GM19372 (cell line): ENCODE results near the gene BLCAP.
"Not testable (repeated sequence)": the region's sequence is repeated elsewhere in the genome, so short reads cannot be mapped to it uniquely, and the experiment has no call there.

Experiments used
- ATAC-seq: cut with Tn5 transposase; IDR thresholded peaks from one replicate; pipeline ENCODE4 v1.9.1; 2021; ENCODE audit warnings: mild to moderate bottlenecking, low read depth, moderate library complexity; ENCODE audit not compliant: unreplicated experiment

The BLCAP gene

DNA sequence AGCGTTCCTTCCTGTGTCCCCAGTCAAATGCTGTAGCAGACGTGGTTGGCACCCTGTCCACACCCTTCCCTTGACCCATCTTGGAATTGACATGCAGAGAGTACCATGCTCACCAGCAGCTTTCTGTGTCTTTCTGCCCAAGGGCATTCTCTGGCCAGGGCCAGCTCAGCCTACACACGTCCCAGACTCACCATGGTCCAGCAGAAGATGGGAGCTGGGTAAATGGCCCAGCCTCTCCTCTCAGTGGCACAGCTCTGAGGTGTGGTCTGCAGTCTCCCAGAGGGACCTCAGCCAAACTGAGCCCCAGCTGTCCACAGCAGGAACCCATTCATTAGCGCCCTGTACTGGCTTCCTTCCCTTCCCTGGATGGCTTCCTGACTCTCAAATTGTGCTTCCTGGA, 31.1 kb upstream of the BLCAP start:
- no peak for ATAC-seq

DNA sequence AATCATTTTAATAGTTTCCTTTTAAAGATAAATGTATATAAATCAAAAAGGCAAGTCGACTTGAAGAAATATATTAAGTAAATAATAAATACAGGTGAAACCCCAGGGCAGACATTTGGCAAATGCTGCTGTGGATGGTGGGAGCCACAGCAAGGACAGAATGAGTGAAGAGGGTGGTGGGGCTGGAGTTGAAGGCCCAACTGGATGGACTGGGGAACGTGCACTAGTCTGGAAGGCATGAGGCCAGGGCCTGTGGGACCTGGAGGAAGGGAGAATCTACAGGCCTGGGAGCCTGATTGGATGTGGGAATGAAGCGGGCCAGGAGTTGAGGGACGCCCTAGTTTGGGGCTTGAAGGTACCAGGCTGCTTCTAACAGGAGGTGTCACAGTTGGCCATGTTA, 30.6 kb upstream of the BLCAP start:
- ATAC-seq, result no peak

DNA sequence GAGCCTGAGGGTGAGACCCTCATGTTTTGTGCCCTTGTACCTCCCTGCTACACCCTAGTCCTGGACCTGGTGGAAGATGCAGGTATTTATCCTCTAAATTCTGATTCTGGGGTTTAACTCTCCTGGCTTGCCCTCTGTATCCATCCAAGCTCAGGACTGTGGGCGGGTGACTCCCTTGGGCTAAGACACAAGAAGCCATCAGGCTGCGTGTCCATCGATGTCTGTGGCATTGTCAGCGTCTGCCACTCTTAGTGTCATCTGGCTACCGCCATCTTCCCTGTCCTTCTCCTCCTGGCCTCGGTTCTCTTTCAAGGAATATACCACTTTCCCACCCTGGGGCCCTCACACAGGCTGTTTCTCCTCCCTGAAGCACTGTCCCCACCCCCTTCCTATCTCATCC, 28.9 kb upstream of the BLCAP start:
- no peak for ATAC-seq

DNA sequence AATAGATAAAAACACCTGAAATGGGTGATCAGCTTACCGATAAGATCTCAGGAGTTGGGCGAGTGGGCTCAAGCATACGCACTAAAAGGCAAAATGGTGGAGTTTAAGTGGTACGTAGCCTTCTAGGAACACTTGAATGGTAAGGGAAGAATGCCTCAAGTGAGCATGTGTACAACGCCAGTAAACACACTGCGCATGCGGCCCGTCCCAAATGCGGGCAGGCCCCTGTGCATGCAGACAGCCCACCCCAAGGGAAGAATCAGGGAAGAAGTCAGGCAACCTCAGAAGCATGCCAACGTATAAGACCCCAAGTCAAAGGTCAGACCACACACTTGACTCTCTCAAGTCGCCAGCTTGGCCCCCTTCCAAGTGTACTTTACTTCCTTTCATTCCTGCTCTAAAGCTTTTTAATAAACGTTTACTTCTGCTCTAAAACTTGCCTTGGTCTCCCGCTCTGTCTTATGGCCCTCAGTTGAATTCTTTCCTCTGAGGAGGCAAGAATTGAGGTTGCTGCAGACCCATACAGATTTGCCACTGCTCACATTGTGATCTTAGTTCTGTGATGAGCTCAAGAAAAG, 27.1 kb upstream of the BLCAP start:
- ATAC-seq, result not testable (repeated sequence)

DNA sequence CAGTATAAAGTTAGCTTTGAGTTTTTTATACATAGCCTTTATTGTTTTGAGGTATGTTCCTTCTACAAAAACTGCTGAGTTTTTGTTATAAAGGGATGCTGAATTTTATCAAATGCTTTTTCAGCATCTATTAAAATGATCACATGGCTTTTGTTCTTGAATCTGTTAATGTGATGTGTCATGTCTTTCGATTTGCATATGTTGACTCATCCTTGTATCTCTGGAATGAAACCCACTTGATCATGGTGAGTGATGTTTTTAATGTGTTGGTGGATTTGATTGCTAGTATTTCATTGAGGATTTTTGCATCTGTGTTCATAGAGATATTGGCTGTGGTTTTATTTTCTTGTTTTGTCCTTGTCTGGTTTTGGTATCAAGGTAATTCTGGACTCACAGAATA, 24.7 kb upstream of the BLCAP start:
- no peak for ATAC-seq

DNA sequence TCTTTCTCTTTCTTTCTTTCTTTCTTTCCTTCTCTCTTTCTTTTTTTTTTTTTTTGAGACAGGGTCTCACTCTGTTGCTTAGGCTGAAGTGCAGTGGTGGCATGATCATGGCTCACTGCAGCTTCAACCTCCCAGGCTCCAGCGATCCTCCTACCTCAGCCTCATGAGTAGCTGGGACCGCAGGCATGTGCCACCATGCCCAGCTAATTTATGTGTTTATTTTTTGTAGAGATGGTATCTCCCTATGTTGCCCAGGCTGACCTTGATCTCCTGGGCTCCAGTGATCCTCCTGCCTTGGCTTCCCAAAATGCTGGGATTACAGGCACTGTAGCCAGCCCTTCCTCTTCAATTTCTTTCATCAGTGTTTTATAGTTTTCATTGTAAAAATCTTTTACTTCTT, 24.0 kb upstream of the BLCAP start:
- not testable (repeated sequence) for ATAC-seq

DNA sequence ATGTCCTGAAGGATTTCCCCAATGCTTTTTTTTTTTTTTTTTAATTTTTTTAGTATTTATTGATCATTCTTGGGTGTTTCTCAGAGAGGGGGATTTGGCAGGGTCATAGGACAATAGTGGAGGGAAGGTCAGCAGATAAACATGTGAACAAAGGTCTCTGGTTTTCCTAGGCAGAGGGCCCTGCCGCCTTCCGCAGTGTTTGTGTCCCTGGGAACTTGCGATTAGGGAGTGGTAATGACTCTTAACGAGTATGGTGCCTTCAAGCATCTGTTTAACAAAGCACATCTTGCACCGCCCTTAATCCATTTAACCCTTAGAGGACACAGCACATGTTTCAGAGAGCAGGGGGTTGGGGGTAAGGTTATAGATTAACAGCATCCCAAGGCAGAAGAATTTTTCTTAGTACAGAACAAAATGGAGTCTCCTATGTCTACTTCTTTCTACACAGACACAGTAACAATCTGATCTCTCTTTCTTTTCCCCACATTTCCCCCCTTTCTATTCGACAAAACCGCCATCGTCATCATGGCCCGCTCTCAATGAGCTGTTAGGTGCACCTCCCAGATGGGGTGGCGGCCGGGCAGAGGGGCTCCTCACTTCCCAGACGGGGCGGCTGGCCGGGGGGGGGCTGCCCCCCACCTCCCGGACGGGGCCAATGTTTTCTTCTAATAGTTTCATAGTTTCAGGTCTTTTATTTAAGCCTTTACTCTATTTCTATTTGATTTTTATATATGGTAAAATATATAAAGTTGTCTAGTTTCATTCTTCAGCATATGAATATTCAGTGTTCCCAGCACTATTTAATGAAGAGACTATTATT, 22.6 kb upstream of the BLCAP start:
- ATAC-seq, result not testable (repeated sequence)

DNA sequence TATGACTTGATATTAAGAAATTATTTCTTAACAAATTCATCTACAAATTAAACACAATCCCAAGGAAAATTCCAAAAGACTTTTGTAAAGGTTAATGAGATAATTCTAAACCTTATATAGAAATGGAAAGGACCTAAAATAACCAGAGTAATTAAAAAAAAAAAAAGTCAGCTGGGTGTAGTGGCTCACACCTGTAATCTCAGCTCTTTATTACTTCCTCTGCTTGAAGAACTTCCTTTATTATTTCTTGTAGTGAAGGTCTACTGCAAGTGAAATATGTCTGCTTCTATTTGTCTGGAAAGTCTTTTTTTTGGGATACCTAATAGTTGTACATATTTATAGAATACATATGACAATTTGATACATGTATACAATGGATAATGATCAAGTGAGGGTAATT, 20.2 kb upstream of the BLCAP start:
- ATAC-seq, result no peak

DNA sequence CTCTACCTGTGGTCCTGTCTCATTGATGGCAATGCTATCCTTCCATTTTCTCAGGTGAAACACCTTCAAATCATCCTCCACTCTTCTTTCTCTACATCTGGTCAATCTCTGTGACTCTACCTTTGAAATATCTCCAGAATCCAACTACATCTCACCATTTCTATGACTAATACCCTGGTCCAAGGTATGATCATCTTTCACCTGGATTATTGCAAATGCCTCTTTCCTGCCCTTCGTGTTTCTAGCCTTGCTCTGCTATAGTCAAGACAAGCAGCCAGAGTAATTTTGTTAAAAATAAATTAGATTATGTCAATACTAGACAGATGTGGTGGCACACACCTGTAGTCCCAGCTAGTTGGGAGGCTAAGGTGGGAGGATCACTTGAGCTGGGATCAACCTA, 17.8 kb upstream of the BLCAP start:
- ATAC-seq, result no peak

DNA sequence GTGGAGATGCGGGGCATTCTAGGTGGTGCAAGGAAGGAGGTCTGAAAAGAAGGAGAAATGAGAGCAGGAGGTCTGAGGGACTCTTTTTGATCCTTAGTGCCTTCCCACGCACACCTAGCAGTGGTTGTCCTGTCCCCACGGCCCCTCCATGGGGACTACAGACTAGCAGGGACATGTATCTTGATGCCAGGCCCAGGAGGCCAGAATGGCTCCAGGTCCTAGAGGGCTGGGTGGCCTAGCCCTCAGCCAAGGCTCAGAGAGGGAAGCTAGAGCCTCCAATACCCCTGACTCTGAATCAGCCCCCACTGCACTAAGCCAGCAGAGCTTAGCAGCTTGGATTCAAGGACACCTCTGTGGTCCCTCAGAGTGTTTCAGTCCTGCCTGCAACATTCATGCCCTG, 16.7 kb upstream of the BLCAP start:
- no peak for ATAC-seq

DNA sequence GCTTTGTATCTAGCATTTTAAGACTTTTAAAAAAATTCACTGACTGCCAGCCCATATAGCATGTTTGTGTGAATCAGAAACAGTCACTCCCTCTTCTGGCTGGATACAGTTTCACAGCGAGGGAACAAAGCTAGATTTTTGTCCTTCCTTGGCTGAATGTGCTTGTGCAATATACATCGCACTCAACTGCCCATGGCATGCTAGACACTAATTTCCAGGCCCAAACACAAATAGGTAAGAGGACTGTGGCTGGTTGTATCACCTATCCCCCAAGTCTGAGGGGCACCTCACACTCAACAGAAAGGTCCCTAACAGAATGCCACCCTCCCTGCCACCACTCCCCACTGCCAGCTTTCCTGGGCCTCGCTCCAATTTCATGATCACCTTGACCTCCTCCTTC, 16.2 kb upstream of the BLCAP start:
- ATAC-seq, result no peak

DNA sequence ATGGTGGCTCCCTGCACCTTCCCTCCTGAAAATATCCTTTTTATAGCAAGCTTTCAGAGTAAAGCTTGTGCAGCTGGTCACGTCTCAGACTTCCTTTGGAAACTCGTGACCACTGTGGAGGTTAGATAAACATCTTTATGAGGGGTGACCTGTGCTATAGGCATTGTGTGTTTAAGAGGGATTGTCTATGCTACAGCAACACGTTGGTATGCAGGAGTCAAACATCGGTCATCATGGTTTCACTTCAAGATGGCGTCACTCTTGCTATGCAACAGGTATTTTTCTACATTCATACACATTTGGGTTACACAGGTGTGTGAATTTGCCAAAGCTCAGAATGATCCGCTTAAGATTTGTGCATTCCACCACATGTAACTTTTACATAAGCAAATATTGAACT, 14.6 kb upstream of the BLCAP start:
- no peak for ATAC-seq

DNA sequence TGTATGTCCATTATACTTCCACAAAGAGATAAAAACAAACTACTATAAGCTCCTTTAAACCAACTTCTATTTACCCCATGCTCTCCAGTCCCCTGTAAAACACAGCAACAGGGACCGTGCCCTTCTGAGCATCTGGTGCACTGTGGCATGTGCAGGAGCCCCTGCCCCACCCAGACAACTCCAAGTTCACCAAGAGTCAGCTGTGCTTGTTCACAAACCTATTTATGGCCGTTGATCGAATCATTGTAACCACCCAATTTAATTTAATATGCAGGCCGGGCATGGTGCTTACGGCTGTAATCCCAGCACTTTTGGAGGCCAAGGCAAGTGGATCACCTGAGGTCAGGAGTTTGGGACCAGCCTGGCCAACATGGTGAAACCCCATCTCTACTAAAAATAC, 13.7 kb upstream of the BLCAP start:
- ATAC-seq, result no peak

DNA sequence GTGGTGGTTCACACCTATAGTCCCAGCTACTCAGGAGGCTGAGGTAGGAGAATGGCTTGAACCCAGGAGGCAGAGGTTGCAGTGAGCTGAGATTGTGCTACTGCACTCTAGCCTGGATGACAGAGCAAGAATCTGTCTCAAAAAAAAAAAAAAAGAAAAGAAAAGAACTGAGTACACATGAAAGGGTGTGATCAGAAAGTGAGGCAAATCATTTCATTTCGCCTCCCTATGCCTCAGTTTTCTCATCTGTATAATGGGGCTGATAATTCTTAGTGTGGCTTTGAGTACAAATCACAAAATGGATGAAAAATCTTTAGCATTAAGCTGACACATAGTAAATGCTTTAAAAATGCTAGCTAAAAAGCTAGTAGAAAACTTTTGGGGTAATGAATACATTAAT, 13.2 kb upstream of the BLCAP start:
- ATAC-seq, result not testable (repeated sequence)

DNA sequence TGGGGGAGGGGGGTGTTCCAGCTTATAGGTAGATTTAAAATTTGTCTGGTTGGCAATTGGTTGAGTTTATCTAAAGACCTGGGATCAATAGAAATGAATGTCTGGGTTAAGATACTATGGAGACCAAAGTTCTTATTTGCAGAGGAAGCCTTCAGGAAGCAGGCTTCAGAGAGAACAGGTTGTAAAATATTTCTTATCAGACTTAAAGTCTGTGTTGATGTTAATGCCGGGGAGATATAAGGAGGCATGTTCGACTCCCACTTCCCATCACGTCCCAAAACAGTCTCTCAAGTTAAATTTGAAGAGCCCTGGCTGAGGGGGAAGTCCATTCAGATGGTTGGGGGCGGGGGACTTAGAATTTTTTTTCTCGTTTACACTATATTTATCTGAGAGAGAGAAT, 12.3 kb upstream of the BLCAP start:
- ATAC-seq, result no peak

DNA sequence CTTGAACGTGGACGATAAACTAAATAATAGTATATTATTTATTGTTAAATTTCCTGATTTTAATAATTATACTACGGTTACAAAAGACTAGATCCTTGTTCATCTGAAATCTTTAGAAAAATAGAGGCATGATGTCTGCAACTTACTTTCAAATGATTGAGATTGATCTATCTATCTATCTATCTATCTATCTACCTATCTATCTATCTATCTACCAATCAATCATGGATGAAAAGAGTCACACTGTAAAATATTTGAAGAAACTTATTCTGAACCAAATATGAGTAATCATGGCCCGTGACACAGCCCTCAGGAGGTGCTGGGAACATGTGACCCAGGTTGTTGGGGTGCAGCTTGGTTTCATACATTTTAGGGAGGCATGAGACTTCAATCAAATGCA, 11.7 kb upstream of the BLCAP start:
- no peak for ATAC-seq

DNA sequence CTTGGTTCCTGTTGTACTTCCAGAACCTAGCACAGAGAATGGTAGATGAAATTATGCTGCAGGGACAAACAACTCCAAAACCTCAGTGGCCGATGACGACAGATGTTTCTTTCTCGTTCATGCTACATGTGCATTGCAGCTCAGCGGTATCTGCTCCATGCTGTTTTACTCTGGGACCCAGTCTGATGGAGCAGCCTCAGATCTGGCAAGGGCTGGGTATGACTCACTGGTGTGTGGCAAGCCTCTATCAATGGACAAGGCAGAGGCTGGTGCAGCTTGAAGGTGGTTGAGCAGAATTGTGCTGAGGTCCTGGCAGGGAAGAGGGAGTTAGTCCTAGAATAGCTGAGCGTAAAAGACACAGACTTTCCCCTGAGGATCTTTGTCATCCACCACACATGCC, 10.3 kb upstream of the BLCAP start:
- no peak for ATAC-seq

DNA sequence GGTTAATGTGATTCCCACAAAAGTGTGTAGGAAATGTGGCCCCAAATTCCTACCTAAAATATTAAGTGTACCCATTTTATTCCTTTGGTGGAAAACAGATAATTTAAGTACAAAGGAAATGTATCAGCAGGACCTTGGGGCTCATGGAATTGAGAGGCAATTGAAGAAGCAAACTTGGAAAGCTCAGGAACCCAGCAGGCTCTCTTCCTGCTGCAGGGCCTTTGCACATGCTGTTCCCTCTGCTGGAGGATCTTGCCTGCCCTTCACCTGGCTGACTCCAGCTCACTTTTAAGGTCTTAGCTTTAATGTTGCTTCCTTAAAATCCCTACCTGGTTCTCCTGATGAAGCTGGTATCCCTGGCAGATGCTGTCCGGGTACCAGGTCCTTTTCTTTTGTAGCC, 9.8 kb upstream of the BLCAP start:
- ATAC-seq, result no peak

DNA sequence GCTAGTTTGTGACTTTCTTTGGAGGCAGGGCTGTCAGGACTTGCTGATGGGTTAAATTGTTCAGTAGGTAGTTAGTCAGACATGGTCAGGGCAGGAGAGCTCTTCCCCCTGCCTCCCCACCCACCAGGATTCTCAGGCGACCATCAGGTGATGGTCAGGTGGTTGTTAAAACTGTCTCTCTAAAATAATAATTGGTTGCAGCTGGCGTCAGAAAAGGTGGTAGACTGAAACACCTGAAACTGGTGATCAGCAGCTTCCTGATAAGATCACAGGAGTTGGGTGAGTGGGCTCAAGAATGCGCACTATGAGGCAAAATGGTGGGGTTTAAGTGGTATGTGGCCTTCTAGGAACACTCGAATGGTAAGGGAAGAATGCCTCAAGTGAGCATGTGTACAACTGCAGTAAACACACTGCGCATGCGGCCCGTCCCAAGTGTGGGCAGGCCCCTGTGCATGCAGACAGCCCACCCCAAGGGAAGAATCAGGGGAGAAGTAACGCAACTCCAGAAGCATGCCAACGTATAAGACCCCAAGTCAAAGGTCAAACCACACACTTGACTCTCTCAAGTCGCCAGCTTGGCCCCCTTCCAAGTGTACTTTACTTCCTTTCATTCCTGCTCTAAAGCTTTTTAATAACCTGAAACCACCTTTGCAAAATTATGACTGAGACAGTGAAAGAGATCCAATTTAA, 7.9 kb upstream of the BLCAP start:
- ATAC-seq, result no peak

DNA sequence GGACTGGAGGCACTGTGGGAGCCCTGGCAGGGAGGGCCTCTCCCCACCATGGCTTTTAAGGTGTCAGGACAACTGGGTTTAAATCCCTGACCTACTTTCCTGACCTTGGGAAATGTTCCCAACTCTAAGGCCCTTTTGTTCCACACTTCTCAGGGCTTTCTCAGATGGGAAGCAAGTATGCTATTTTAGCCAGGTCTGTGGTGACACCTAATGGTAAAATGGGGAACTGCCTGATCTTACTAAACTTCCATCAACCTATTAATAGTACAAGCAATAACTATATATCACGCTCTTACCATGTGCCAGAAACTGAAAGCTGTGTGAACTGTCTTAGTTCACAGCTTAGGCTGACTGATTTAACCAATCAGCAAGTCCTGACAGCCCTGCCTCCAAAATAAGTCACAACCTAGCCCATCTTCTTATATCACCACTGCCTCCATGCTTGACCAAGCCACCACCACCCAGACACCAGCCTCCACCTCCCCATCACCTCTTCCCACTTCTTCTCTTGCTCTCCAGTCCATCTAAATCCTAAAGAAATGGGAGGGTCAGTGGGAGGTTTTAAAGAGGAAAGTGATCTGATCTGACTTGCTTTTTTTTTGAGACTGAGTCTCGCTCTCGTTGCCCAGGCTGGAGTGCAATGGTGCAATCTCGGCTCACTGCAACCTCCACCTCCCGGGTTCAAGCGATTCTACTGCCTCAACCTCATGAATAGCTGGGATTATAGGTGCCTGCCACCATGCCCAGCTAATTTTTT, 6.9 kb upstream of the BLCAP start:
- ATAC-seq, result no peak

DNA sequence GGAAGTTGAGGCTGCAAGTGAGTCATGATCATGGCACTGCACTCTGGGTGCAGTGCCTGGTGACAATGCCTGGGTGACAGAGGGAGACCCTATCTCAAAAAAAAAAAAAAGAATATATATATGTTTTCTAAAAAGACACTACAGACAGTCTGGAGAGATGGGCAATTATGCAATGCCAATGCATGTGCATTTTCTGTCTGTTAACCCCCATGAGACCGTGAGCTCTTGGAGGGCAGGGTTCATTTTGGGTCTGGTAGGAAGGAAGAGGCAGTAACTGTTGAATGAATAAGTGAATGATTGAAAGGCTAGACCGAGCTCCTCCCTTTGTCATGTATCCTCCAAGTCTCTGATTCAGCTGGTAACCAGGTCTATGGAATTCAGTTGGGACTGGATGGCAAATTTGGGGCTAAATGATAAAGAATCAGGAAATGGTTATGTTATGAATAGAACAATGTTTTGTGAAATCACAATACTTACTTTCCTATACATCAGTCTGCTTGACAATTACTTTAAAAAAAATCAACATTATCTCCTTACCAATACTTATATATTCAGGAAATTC, 5.6 kb upstream of the BLCAP start:
- ATAC-seq, result no peak
